ENCODE results near the gene MAJIN. TPM values are rescaled to one million over a fixed set of nuclear protein-coding genes. Genes with fewer than 3 reads are reported as not detected.

The MAJIN gene
- total RNA-seq, 1 experiment from 2014 or later: not detected

DNA sequence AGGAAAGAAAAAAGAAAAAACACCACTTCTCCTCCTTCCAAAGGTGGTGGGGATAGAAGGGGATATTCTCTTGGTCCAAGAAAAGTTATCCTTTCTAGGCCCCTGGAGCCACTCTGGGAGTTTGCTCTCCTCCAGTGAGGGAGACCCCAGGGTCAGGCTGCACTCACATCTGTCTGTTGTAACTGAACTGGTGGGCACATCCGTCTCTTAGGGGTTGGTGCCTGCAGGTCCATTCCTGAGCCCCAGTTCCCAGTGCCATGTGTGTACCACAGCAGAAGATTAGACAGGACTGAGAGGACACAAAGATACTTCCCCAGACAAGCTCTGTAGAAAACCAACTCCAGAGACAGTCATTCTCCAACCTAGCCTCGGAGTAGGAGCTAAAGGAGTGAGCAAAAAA lies 51.8 kb downstream of the MAJIN start:
- Mint-ChIP-seq H3K27ac (no peak overlapping the region), H3K27me3 (ENCODE audit: low read depth) (no peaks in the 10 kb centered on the region), H3K4me1 (peaks cover 13% of the 10 kb centered on the region), H3K36me3 (no peaks in the 10 kb centered on the region), H3K4me3 (no peak overlapping the region), H3K9me3 (no peaks in the 10 kb centered on the region)
- no peak for ATAC-seq
- POLR2A ChIA-PET: interaction anchor here (0.6 kb wide), 1 partner anchor 77 kb away, joined by 3 read pairs; the partner anchor contains the start of gene BATF2
- TF ChIP-seq, protein P1, sequence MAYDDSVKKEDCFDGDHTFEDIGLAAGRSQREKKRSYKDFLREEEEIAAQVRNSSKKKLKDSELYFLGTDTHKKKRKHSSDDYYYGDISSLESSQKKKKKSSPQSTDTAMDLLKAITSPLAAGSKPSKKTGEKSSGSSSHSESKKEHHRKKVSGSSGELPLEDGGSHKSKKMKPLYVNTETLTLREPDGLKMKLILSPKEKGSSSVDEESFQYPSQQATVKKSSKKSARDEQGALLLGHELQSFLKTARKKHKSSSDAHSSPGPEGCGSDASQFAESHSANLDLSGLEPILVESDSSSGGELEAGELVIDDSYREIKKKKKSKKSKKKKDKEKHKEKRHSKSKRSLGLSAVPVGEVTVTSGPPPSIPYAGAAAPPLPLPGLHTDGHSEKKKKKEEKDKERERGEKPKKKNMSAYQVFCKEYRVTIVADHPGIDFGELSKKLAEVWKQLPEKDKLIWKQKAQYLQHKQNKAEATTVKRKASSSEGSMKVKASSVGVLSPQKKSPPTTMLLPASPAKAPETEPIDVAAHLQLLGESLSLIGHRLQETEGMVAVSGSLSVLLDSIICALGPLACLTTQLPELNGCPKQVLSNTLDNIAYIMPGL (CRISPR knock-in tag; IDR thresholded peaks at IDR 0.05): no peak
- DNase-seq (ENCODE audit: low spot score): no peak
- CTCF ChIA-PET: interaction anchor here (0.7 to 4.1 kb wide), 5 partner anchors 13 to 190 kb away, joined by 3 to 14 read pairs (median 4); partner anchors contain the start of genes ARL2 and BATF2

- DNase-seq (ENCODE audit: low spot score): no peak
- TF ChIP-seq ZNF423 (CRISPR knock-in tag; IDR thresholded peaks at IDR 0.05): no peak
- TF ChIP-seq, protein P2, sequence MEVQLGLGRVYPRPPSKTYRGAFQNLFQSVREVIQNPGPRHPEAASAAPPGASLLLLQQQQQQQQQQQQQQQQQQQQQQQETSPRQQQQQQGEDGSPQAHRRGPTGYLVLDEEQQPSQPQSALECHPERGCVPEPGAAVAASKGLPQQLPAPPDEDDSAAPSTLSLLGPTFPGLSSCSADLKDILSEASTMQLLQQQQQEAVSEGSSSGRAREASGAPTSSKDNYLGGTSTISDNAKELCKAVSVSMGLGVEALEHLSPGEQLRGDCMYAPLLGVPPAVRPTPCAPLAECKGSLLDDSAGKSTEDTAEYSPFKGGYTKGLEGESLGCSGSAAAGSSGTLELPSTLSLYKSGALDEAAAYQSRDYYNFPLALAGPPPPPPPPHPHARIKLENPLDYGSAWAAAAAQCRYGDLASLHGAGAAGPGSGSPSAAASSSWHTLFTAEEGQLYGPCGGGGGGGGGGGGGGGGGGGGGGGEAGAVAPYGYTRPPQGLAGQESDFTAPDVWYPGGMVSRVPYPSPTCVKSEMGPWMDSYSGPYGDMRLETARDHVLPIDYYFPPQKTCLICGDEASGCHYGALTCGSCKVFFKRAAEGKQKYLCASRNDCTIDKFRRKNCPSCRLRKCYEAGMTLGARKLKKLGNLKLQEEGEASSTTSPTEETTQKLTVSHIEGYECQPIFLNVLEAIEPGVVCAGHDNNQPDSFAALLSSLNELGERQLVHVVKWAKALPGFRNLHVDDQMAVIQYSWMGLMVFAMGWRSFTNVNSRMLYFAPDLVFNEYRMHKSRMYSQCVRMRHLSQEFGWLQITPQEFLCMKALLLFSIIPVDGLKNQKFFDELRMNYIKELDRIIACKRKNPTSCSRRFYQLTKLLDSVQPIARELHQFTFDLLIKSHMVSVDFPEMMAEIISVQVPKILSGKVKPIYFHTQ (CRISPR knock-in tag; IDR thresholded peaks at IDR 0.05): no peak
- no peak for TF ChIP-seq ZBTB43 (CRISPR knock-in tag; IDR thresholded peaks at IDR 0.05)
- no peak for TF ChIP-seq PRRX2 (CRISPR knock-in tag; IDR thresholded peaks at IDR 0.05)
- TF ChIP-seq, protein P3, sequence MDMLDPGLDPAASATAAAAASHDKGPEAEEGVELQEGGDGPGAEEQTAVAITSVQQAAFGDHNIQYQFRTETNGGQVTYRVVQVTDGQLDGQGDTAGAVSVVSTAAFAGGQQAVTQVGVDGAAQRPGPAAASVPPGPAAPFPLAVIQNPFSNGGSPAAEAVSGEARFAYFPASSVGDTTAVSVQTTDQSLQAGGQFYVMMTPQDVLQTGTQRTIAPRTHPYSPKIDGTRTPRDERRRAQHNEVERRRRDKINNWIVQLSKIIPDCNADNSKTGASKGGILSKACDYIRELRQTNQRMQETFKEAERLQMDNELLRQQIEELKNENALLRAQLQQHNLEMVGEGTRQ (CRISPR knock-in tag; IDR thresholded peaks at IDR 0.05): no peak
- no peak for TF ChIP-seq NFATC4 (CRISPR knock-in tag; IDR thresholded peaks at IDR 0.05)
- TF ChIP-seq TCF7 (CRISPR knock-in tag; IDR thresholded peaks at IDR 0.05; ENCODE audit: low read depth): no peak
- no peak for TF ChIP-seq ZNF138 (CRISPR knock-in tag; conservative IDR thresholded peaks at IDR 0.05)
- TF ChIP-seq GRHL2 (CRISPR knock-in tag; IDR thresholded peaks at IDR 0.05; ENCODE audit: insufficient replicate concordance, severe bottlenecking): no peak
- no peak for TF ChIP-seq ZNF425 (CRISPR knock-in tag; conservative IDR thresholded peaks at IDR 0.05)
- TF ChIP-seq JUN (CRISPR knock-in tag; IDR thresholded peaks at IDR 0.05): no peak
- no peak for TF ChIP-seq ZNF219 (CRISPR knock-in tag; IDR thresholded peaks at IDR 0.05; ENCODE audit: borderline replicate concordance)
- TF ChIP-seq, protein P4, sequence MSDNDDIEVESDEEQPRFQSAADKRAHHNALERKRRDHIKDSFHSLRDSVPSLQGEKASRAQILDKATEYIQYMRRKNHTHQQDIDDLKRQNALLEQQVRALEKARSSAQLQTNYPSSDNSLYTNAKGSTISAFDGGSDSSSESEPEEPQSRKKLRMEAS (CRISPR knock-in tag; IDR thresholded peaks at IDR 0.05): no peak
- no peaks in the 10 kb centered on the region for H3K27me3 Mint-ChIP-seq (ENCODE audit: low read depth)
- no peak overlapping the region for H3K4me3 Mint-ChIP-seq
- ATAC-seq: no peak
- H3K9me3 Mint-ChIP-seq: no peaks in the 10 kb centered on the region
- H3K27ac Mint-ChIP-seq: no peak overlapping the region
- POLR2A ChIA-PET: interaction anchor here (0.6 kb wide), 1 partner anchor 77 kb away, joined by 3 read pairs; the partner anchor contains the start of gene BATF2
- peaks cover 13% of the 10 kb centered on the region for H3K4me1 Mint-ChIP-seq
- CTCF ChIA-PET: interaction anchor here (0.7 to 4.1 kb wide), 9 partner anchors 14 to 264 kb away, joined by 3 to 14 read pairs (median 4); partner anchors contain the start of genes ARL2, BATF2 and GPHA2
- H3K36me3 Mint-ChIP-seq: no peaks in the 10 kb centered on the region
These were observed 52.3 kb downstream of the MAJIN start for GRCh38 chr11:64919627-64920026.

All from WTC11 (cell line).